SK-N-SH treated with all-trans-retinoic acid at 6 μM for 48 hours (cell line): ENCODE results near the gene PMM2.
"Not testable (repeated sequence)": the region's sequence is repeated elsewhere in the genome, so short reads cannot be mapped to it uniquely, and the experiment has no call there.

ENCODE experiments used
- ATAC-seq: fragments of 200-7000 bp; cut with Tn5 transposase; 3 replicates; pipeline ENCODE4 v1.9.1; 2020; ENCODE audit warnings: mild to moderate bottlenecking, moderate library complexity
- ARNTL ChIP-seq: fragments of 450-650 bp; formaldehyde crosslinking; IDR thresholded peaks from 2 replicates; pipeline ENCODE4 v1.5.0; 2020; ENCODE audit warnings: low read depth, mild to moderate bottlenecking, moderate library complexity, borderline replicate concordance
- BACH2 ChIP-seq: fragments of 250-450 bp; sonication (Bioruptor Pico); IDR thresholded peaks from 2 replicates; pipeline ENCODE4 v1.9.0; 2021; ENCODE audit warnings: mild to moderate bottlenecking, borderline replicate concordance
- CSDC2 ChIP-seq: fragments of 250-450 bp; sonication (Bioruptor Pico); IDR thresholded peaks from 2 replicates; pipeline ENCODE4 v1.5.0; 2020; ENCODE audit warnings: mild to moderate bottlenecking, moderate library complexity
- ESRRG ChIP-seq: fragments of 250-450 bp; sonication (Bioruptor Pico); IDR thresholded peaks from 2 replicates; pipeline ENCODE4 v1.6.1; 2021; ENCODE audit warnings: mild to moderate bottlenecking
- GLIS3 ChIP-seq: fragments of 250-450 bp; sonication (Bioruptor Pico); IDR thresholded peaks from 2 replicates; pipeline ENCODE4 v1.5.0; 2020; ENCODE audit warnings: mild to moderate bottlenecking, moderate library complexity
- OSR1 ChIP-seq: fragments of 250-450 bp; sonication (Bioruptor Pico); IDR thresholded peaks from 2 replicates; pipeline ENCODE4 v1.8.0; 2022; ENCODE audit warnings: moderate library complexity, mild to moderate bottlenecking, inconsistent platforms
- PPARA ChIP-seq: fragments of 250-450 bp; sonication (Bioruptor Pico); IDR thresholded peaks from 2 replicates; pipeline ENCODE4 v1.5.0; 2020; ENCODE audit warnings: mild to moderate bottlenecking, borderline replicate concordance
- RARB ChIP-seq: fragments of 250-450 bp; sonication (Bioruptor Pico); IDR thresholded peaks from 2 replicates; pipeline ENCODE4 v1.8.0; 2021; ENCODE audit warnings: mild to moderate bottlenecking, moderate library complexity
- SNAI2 ChIP-seq: fragments of 250-450 bp; sonication (Bioruptor Pico); IDR thresholded peaks from 2 replicates; pipeline ENCODE4 v1.5.0; 2020; ENCODE audit warnings: mild to moderate bottlenecking, moderate library complexity
- TCF4 ChIP-seq: fragments of 250-450 bp; sonication (Bioruptor Pico); IDR thresholded peaks from 2 replicates; pipeline ENCODE4 v1.8.0; 2021; ENCODE audit warnings: mild to moderate bottlenecking, moderate library complexity, borderline replicate concordance
- TOX ChIP-seq: fragments of 250-450 bp; sonication (Bioruptor Pico); IDR thresholded peaks from 2 replicates; pipeline ENCODE4 v1.8.0; 2021; ENCODE audit warnings: mild to moderate bottlenecking, moderate library complexity, borderline replicate concordance
- ZC3H10 ChIP-seq: fragments of 250-450 bp; sonication (Bioruptor Pico); IDR thresholded peaks from 2 replicates; pipeline ENCODE4 v1.5.1; 2021; ENCODE audit warnings: mild to moderate bottlenecking, moderate library complexity
- ZFP3 ChIP-seq: fragments of 250-450 bp; sonication (Bioruptor Pico); IDR thresholded peaks from 2 replicates; pipeline ENCODE4 v1.5.0; 2020; ENCODE audit warnings: mild to moderate bottlenecking, moderate library complexity
- ZFP30 ChIP-seq: fragments of 450-650 bp; formaldehyde crosslinking; IDR thresholded peaks from 2 replicates; pipeline ENCODE4 v1.5.0; 2022; ENCODE audit warnings: mild to moderate bottlenecking, moderate library complexity
- ZNF565 ChIP-seq: fragments of 450-650 bp; formaldehyde crosslinking; conservative IDR thresholded peaks from 2 replicates; pipeline ENCODE4 v1.5.0; 2020; ENCODE audit warnings: low read depth, mild to moderate bottlenecking, moderate library complexity
- ZNF70 ChIP-seq: fragments of 450-650 bp; formaldehyde crosslinking; IDR thresholded peaks from 2 replicates; pipeline ENCODE4 v1.5.0; 2020; ENCODE audit warnings: mild to moderate bottlenecking, moderate library complexity
- ZNF8 ChIP-seq: fragments of 450-650 bp; formaldehyde crosslinking; IDR thresholded peaks from 2 replicates; pipeline ENCODE4 v1.5.0; 2020; ENCODE audit warnings: mild to moderate bottlenecking, moderate library complexity
- TF ChIP-seq, protein P1 (sequence below): fragments of 250-450 bp; sonication (Bioruptor Pico); IDR thresholded peaks from 2 replicates; pipeline ENCODE4 v1.5.0; 2020; ENCODE audit warnings: mild to moderate bottlenecking, moderate library complexity
- TF ChIP-seq, protein P2 (sequence below): fragments of 250-450 bp; sonication (Bioruptor Pico); IDR thresholded peaks from 2 replicates; pipeline ENCODE4 v1.5.1; 2020; ENCODE audit warnings: low read depth, mild to moderate bottlenecking, moderate library complexity
- TF ChIP-seq, protein P3 (sequence below): fragments of 250-450 bp; sonication (Bioruptor Pico); IDR thresholded peaks from 2 replicates; pipeline ENCODE4 v1.8.0; 2020; ENCODE audit warnings: mild to moderate bottlenecking, moderate library complexity, borderline replicate concordance
- TF ChIP-seq, protein P4 (sequence below): fragments of 250-450 bp; sonication (Bioruptor Pico); IDR thresholded peaks from 2 replicates; pipeline ENCODE4 v1.5.1; 2021; ENCODE audit warnings: mild to moderate bottlenecking, moderate library complexity
- TF ChIP-seq, protein P5 (sequence below): fragments of 250-450 bp; sonication (Bioruptor Pico); IDR thresholded peaks from 2 replicates; pipeline ENCODE4 v1.8.0; 2021; ENCODE audit warnings: low read depth, mild to moderate bottlenecking, moderate library complexity, borderline replicate concordance

PMM2 gene

DNA sequence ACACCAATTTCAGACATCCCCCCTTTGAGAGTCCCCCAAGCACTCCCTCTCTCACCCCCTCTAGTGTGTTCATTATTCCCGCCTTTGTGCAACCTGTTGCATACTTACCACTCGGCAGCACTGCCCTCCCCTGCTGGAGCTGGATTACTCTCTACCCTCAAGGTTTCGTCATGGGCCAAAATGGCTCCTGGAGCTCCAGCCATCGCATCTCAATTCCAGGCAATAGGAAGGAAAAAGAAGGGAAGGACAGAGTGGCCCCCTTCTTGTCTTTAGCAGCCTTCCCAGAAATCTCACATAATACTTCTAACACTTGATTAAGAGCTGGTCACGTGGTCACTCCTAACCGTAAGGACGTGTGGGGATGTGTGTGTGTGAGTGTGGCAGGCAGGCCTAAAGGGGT lies 20.4 kb upstream of the PMM2 start (continued):
- TF ChIP-seq, protein P1, sequence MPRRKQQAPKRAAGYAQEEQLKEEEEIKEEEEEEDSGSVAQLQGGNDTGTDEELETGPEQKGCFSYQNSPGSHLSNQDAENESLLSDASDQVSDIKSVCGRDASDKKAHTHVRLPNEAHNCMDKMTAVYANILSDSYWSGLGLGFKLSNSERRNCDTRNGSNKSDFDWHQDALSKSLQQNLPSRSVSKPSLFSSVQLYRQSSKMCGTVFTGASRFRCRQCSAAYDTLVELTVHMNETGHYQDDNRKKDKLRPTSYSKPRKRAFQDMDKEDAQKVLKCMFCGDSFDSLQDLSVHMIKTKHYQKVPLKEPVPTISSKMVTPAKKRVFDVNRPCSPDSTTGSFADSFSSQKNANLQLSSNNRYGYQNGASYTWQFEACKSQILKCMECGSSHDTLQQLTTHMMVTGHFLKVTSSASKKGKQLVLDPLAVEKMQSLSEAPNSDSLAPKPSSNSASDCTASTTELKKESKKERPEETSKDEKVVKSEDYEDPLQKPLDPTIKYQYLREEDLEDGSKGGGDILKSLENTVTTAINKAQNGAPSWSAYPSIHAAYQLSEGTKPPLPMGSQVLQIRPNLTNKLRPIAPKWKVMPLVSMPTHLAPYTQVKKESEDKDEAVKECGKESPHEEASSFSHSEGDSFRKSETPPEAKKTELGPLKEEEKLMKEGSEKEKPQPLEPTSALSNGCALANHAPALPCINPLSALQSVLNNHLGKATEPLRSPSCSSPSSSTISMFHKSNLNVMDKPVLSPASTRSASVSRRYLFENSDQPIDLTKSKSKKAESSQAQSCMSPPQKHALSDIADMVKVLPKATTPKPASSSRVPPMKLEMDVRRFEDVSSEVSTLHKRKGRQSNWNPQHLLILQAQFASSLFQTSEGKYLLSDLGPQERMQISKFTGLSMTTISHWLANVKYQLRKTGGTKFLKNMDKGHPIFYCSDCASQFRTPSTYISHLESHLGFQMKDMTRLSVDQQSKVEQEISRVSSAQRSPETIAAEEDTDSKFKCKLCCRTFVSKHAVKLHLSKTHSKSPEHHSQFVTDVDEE (CRISPR knock-in tag) = no peak
- TF ChIP-seq CSDC2 (CRISPR knock-in tag) (no peak), ZNF70 (CRISPR knock-in tag) (no peak), ZFP30 (CRISPR knock-in tag) (no peak), RARB (CRISPR knock-in tag) (no peak)

DNA sequence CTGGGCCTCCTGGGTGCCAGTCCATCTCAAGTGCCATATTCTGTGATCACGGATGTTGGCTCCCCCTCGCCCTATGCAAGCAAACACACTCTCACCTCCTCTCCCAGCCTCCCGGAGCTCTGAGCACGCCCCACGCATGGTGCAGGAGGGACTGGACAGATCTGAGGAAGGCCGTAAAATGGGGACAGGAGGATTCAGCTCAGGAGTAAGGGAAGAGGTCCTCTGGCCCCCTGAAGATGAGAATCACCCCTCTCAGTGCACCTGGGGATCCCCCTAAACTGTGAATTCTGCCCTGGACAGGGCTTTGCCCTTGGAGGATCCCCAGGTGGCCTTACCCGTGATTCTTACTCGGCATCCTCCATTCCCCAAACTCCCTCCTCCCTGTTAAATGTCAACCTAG lies 15.8 kb upstream of the PMM2 start:
- ATAC-seq = no peak
- TF ChIP-seq ZFP3 = no peak

DNA sequence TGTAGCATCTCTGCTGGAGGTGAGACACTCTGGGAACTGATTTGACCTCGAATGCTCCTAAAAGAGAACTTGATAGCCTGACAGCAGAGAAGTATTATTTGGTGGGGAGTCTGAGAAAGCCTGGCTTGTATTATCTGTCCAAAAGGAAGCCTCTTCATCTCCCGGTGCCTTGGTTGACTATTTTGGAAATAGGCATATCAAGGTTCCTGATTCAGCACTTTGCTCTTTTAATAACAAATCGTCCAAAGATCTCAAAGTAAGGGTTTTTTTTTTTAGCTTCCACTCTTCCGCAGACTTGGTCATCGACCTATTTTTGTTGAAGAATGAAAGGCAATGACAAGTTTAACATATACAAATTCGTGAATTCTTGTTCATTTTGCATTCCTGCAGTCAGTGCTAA lies 15.0 kb upstream of the PMM2 start:
- TF ChIP-seq ARNTL (CRISPR knock-in tag) (no peak), TOX (CRISPR knock-in tag) (no peak), ZFP30 (CRISPR knock-in tag) (no peak), SNAI2 (CRISPR knock-in tag) (no peak), ZC3H10 (CRISPR knock-in tag) (no peak)
- TF ChIP-seq, protein P2, sequence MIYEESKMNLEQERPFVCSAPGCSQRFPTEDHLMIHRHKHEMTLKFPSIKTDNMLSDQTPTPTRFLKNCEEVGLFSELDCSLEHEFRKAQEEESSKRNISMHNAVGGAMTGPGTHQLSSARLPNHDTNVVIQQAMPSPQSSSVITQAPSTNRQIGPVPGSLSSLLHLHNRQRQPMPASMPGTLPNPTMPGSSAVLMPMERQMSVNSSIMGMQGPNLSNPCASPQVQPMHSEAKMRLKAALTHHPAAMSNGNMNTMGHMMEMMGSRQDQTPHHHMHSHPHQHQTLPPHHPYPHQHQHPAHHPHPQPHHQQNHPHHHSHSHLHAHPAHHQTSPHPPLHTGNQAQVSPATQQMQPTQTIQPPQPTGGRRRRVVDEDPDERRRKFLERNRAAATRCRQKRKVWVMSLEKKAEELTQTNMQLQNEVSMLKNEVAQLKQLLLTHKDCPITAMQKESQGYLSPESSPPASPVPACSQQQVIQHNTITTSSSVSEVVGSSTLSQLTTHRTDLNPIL (CRISPR knock-in tag) = no peak
- TF ChIP-seq, protein P3, sequence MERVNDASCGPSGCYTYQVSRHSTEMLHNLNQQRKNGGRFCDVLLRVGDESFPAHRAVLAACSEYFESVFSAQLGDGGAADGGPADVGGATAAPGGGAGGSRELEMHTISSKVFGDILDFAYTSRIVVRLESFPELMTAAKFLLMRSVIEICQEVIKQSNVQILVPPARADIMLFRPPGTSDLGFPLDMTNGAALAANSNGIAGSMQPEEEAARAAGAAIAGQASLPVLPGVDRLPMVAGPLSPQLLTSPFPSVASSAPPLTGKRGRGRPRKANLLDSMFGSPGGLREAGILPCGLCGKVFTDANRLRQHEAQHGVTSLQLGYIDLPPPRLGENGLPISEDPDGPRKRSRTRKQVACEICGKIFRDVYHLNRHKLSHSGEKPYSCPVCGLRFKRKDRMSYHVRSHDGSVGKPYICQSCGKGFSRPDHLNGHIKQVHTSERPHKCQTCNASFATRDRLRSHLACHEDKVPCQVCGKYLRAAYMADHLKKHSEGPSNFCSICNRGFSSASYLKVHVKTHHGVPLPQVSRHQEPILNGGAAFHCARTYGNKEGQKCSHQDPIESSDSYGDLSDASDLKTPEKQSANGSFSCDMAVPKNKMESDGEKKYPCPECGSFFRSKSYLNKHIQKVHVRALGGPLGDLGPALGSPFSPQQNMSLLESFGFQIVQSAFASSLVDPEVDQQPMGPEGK (CRISPR knock-in tag) = no peak
- no peak for ATAC-seq

DNA sequence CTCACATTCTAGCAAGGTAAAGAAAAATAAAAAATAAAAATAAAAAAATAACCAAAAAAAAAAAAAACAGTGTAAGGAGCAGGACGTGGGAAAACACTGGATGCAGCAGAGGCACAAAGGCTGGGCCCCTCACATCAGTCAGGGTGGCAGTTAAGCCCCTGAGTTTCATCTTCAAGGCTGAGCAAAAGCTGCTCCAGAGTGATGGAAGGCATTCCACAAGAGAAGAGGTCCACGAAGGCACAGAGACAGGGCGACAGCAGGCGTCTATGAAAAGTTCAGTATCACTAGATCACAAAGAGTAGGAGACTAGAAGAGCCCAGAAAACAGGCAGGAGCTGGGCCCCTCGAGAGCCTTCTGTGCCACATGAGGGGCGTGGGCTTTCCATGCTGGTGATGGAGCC lies 12.2 kb upstream of the PMM2 start:
- TF ChIP-seq OSR1 (CRISPR knock-in tag) = no peak
- TF ChIP-seq ZNF565 (CRISPR knock-in tag) = no peak
- no peak for TF ChIP-seq BACH2 (CRISPR knock-in tag)
- TF ChIP-seq ZFP30 (CRISPR knock-in tag) = no peak
- TF ChIP-seq, protein P4, sequence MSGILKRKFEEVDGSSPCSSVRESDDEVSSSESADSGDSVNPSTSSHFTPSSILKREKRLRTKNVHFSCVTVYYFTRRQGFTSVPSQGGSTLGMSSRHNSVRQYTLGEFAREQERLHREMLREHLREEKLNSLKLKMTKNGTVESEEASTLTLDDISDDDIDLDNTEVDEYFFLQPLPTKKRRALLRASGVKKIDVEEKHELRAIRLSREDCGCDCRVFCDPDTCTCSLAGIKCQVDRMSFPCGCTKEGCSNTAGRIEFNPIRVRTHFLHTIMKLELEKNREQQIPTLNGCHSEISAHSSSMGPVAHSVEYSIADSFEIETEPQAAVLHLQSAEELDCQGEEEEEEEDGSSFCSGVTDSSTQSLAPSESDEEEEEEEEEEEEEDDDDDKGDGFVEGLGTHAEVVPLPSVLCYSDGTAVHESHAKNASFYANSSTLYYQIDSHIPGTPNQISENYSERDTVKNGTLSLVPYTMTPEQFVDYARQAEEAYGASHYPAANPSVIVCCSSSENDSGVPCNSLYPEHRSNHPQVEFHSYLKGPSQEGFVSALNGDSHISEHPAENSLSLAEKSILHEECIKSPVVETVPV (CRISPR knock-in tag) = no peak
- no peak for TF ChIP-seq TCF4 (CRISPR knock-in tag)
- TF ChIP-seq, protein P5, sequence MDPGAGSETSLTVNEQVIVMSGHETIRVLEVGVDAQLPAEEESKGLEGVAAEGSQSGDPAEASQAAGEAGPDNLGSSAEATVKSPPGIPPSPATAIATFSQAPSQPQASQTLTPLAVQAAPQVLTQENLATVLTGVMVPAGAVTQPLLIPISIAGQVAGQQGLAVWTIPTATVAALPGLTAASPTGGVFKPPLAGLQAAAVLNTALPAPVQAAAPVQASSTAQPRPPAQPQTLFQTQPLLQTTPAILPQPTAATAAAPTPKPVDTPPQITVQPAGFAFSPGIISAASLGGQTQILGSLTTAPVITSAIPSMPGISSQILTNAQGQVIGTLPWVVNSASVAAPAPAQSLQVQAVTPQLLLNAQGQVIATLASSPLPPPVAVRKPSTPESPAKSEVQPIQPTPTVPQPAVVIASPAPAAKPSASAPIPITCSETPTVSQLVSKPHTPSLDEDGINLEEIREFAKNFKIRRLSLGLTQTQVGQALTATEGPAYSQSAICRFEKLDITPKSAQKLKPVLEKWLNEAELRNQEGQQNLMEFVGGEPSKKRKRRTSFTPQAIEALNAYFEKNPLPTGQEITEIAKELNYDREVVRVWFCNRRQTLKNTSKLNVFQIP = no peak
- no peak for TF ChIP-seq ESRRG
- no peak for TF ChIP-seq SNAI2 (CRISPR knock-in tag)
- no peak for TF ChIP-seq GLIS3 (CRISPR knock-in tag)
- TF ChIP-seq PPARA (CRISPR knock-in tag) = no peak
- no peak for TF ChIP-seq ARNTL (CRISPR knock-in tag)
- no peak for TF ChIP-seq RARB (CRISPR knock-in tag)
- no peak for TF ChIP-seq ZC3H10 (CRISPR knock-in tag)
- no peak for TF ChIP-seq ZNF8 (CRISPR knock-in tag)
- TF ChIP-seq ZFP3 = no peak
- TF ChIP-seq, protein P2 (CRISPR knock-in tag) = no peak
- TF ChIP-seq CSDC2 (CRISPR knock-in tag) = no peak
- TF ChIP-seq, protein P1 (CRISPR knock-in tag) = no peak
- no peak for TF ChIP-seq TOX (CRISPR knock-in tag)
- TF ChIP-seq, all 23 proteins: peak for 0
- no peak for ATAC-seq

DNA sequence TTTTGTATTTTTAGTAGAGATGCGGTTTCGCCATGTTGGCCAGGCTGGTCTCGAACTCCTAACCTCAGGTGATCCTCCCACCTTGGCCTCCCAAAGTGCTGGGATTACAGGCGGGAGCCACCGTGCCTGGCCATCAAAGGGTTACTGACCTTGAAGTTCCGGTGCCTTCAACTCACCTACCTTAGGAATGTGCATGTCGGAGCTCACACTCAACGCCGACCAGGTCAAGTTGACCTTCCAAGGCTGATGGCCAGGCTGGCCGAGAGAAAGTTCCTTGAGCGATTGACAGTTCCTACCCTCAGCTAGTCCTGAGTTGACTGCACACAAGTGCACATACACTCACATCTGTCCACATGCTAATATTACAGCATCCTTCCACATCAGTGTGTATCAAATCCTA lies 11.3 kb upstream of the PMM2 start:
- ATAC-seq = not testable (repeated sequence)
